HG03064 (cell line): Measurements from ENCODE around the gene RHBDL1.

Source experiments
- ATAC-seq: cut with Tn5 transposase; IDR thresholded peaks from one replicate; pipeline ENCODE4 v1.9.1; 2021; ENCODE audit warnings: low read depth; ENCODE audit not compliant: unreplicated experiment

The RHBDL1 gene

GRCh38 chr16:652454-653305 lies 22.8 kb upstream of the RHBDL1 start:
- ATAC-seq = no peak

- ATAC-seq = no peak
These were observed 21.4 kb upstream of the RHBDL1 start for GRCh38 chr16:654034-654433.

- no peak for ATAC-seq
These were observed 18.0 kb upstream of the RHBDL1 start for GRCh38 chr16:657487-657886.

GRCh38 chr16:658679-659571 lies 16.5 kb upstream of the RHBDL1 start:
- no peak for ATAC-seq

GRCh38 chr16:659618-660017 lies 15.9 kb upstream of the RHBDL1 start:
- no peak for ATAC-seq

GRCh38 chr16:660132-660458 lies 15.4 kb upstream of the RHBDL1 start:
- no peak for ATAC-seq

GRCh38 chr16:660459-661183 lies 14.8 kb upstream of the RHBDL1 start:
- no peak for ATAC-seq

GRCh38 chr16:661184-661821 lies 14.2 kb upstream of the RHBDL1 start:
- no peak for ATAC-seq

GRCh38 chr16:662095-662494 lies 13.4 kb upstream of the RHBDL1 start:
- no peak for ATAC-seq

GRCh38 chr16:662597-662996 lies 12.9 kb upstream of the RHBDL1 start:
- ATAC-seq = no peak

- no peak for ATAC-seq
These were observed 8.9 kb upstream of the RHBDL1 start for GRCh38 chr16:666572-666971.

- no peak for ATAC-seq
These were observed 8.2 kb upstream of the RHBDL1 start for GRCh38 chr16:667113-667779.

GRCh38 chr16:667780-668518 lies 7.5 kb upstream of the RHBDL1 start, which contains the start of gene RHOT2:
Gene RHOT2, plus strand, starts transcription at chr16:668132. Its CDS starts 68 bp downstream, at chr16:668200.
- ATAC-seq = peak; percentile 64

- no peak for ATAC-seq
These were observed 6.8 kb upstream of the RHBDL1 start for GRCh38 chr16:668519-669171.

GRCh38 chr16:669666-670065 lies 5.8 kb upstream of the RHBDL1 start:
- no peak for ATAC-seq

- ATAC-seq = no peak
These were observed 4.8 kb upstream of the RHBDL1 start for GRCh38 chr16:670485-671352.

GRCh38 chr16:671353-672131 lies 3.9 kb upstream of the RHBDL1 start:
- ATAC-seq = no peak
